Lower leg skin (tissue), 4 donors: ENCODE measurements around the gene PLCB1. TPM values are rescaled to one million over a fixed set of nuclear protein-coding genes. Genes with fewer than 3 reads are reported as not detected.
"Not testable (repeated sequence)": the region's sequence is repeated elsewhere in the genome, so short reads cannot be mapped to it uniquely, and the experiment has no call there.

Experiments used
- DNase-seq, 2 donors: peaks; one replicate each; pipeline ENCODE4 v3.0.0-alpha.2; 2019; ENCODE audit warnings: low spot score in 2 of 2
- H3K4me3 ChIP-seq: fragments of 200-600 bp; sonication (generic); 2 replicates; pipeline ENCODE4 v1.5.1; 2017; ENCODE audit warnings: mild to moderate bottlenecking, low read depth; ENCODE audit not compliant: poor library complexity, severe bottlenecking
- CTCF ChIP-seq, 3 donors: fragments of 450-650 bp; IDR thresholded peaks; one replicate each; pipeline ENCODE4 v1.5.1; 2016; ENCODE audit warnings: antibody characterized with exemption in 3 of 3, mild to moderate bottlenecking in 3 of 3, moderate library complexity in 2 of 3
- POLR2A ChIP-seq, 2 donors: fragments of 450-650 bp; IDR thresholded peaks; one replicate each; pipeline ENCODE4 v1.6.1; 2016 to 2017; ENCODE audit warnings: antibody characterized with exemption in 2 of 2, mild to moderate bottlenecking in 1 of 2, moderate library complexity in 1 of 2
- WGBS, 2 donors: methylation state at CpG; one replicate each; pipeline ENCODE4 v1.1.5; 2018; 5-methylcytosine and 5-hydroxymethylcytosine counted together
- intact Hi-C: fragments of 100-400 bp; cut with DNase I; formaldehyde crosslinking; loops from one replicate; pipeline ENCODE4 v1.15.0; 2023; ENCODE audit warnings: low total_unique reads
- total RNA-seq, 4 donors: library from RNA; depleted of rRNA; stranded (reverse); fragments of >200 nt; gene quantifications; one replicate each; pipeline ENCODE4 v1.1.0, GENCODE V29; 2016

PLCB1 gene
- total RNA-seq, 4 donors from 2014 or later: 4.1 to 16.2 (median 9.1) TPM

- TF ChIP-seq POLR2A (IDR thresholded peaks at IDR 0.05): no peak
- no peak for TF ChIP-seq CTCF (IDR thresholded peaks at IDR 0.05)
- 53 to 58% methylated on average over 11 of the region's 11 CpGs for WGBS, 2 donors
- intact Hi-C loops: no loop called here
- no peak overlapping the region for H3K4me3 ChIP-seq
- DNase-seq: no peak
Observed at GRCh38 chr20:8431538-8432434, 299.7 kb downstream of the PLCB1 start.

- no peak for DNase-seq
- intact Hi-C loops: no loop called here
- TF ChIP-seq CTCF (IDR thresholded peaks at IDR 0.05): no peak
- no peak for TF ChIP-seq POLR2A (IDR thresholded peaks at IDR 0.05)
- H3K4me3 ChIP-seq: no peak overlapping the region
- 49 to 56% methylated on average over 7 of the region's 7 CpGs for whole genome bisulfite sequencing, 2 donors
Observed at GRCh38 chr20:8432435-8433148, 300.5 kb downstream of the PLCB1 start.

- DNase-seq: no peak
- WGBS, 2 donors: 48 to 55% methylated on average over 3 of the region's 3 CpGs
- H3K4me3 ChIP-seq: no peak overlapping the region
- TF ChIP-seq POLR2A (IDR thresholded peaks at IDR 0.05): no peak
- TF ChIP-seq CTCF (IDR thresholded peaks at IDR 0.05): no peak
- intact Hi-C loops: no loop called here
Observed at GRCh38 chr20:8433291-8433690, 301.2 kb downstream of the PLCB1 start.

- no peak overlapping the region for H3K4me3 ChIP-seq
- no peak for DNase-seq
- TF ChIP-seq CTCF (IDR thresholded peaks at IDR 0.05) (no peak), POLR2A (IDR thresholded peaks at IDR 0.05) (no peak)
- 94 to 95% methylated on average over 2 of the region's 2 CpGs for WGBS, 2 donors
- intact Hi-C loops: no loop called here
Observed at GRCh38 chr20:8434326-8434876, 302.3 kb downstream of the PLCB1 start.

GRCh38 chr20:8435285-8436035 lies 303.4 kb downstream of the PLCB1 start:
- TF ChIP-seq CTCF (IDR thresholded peaks at IDR 0.05): no peak
- TF ChIP-seq POLR2A (IDR thresholded peaks at IDR 0.05): no peak
- DNase-seq: no peak
- intact Hi-C loops: no loop called here
- H3K4me3 ChIP-seq: no peak overlapping the region
- WGBS, 2 donors: 70 to 79% methylated on average over 5 of the region's 5 CpGs

GRCh38 chr20:8436938-8437337 lies 304.9 kb downstream of the PLCB1 start:
- H3K4me3 ChIP-seq, intact Hi-C loops, DNase-seq: not testable (repeated sequence)
- WGBS, 2 donors: 79 to 92% methylated on average over 5 of the region's 5 CpGs
